T-cell (primary cell): ENCODE results near the gene STAT1. TPM values are rescaled to one million over a fixed set of nuclear protein-coding genes. Genes with fewer than 3 reads are reported as not detected.

Source experiments
- ATAC-seq, 4 experiments: fragments of 200-7000 bp in 3 of 4; fragments of 150-1000 bp in 1 of 4; cut with Tn5 transposase; replicated peaks in 1 of 4; 1 replicate in 3 of 4; 2 replicates in 1 of 4; pipeline ENCODE4 v1.10.0; 2021; ENCODE audit warnings: moderate library complexity in 3 of 4, mild to moderate bottlenecking in 2 of 4, moderate number of reproducible peaks in 1 of 4
- CTCF ChIA-PET, 2 donors: fragments of 300-600 bp; sonication (Branson Sonifier 250); formaldehyde crosslinking; loops; one replicate each; lab custom pipeline; 2022; ENCODE audit warnings: antibody characterized with exemption in 2 of 2; lab: Charles Lee
- POLR2A ChIA-PET, 2 donors: fragments of 300-600 bp; sonication (Branson Sonifier 250); formaldehyde crosslinking; loops; one replicate each; lab custom pipeline; 2022; ENCODE audit warnings: antibody characterized with exemption in 2 of 2; lab: Charles Lee
- DNase-seq, 35 experiments: peaks; one replicate each; pipeline versions ENCODE4 v3.0.0 to v3.0.0-alpha.2; 2013 to 2023
- H3K27ac ChIP-seq: one replicate; pipeline ENCODE4 v1.5.1; 2013; ENCODE audit warnings: low read length
- H3K27me3 ChIP-seq, 2 experiments: replicated peaks in 1 of 2; 1 replicate in 1 of 2; 2 replicates in 1 of 2; pipeline versions ENCODE4 v1.6.1 to v1.7.0; 2013; ENCODE audit warnings: low read length in 1 of 2, mixed read lengths in 1 of 2; ENCODE audit not compliant: control insufficient read depth in 2 of 2, insufficient read depth in 2 of 2; ENCODE audit errors: extremely low read depth in 1 of 2
- H3K36me3 ChIP-seq, 2 donors: 1 replicate in 1 of 2; 2 replicates in 1 of 2; pipeline versions ENCODE4 v1.6.1 to v1.7.0; 2013; ENCODE audit warnings: low read length in 1 of 2; ENCODE audit not compliant: control insufficient read depth in 2 of 2, insufficient read depth in 1 of 2; ENCODE audit errors: extremely low read depth in 1 of 2
- H3K4me1 ChIP-seq, 2 experiments: 1 replicate in 1 of 2; 2 replicates in 1 of 2; pipeline versions ENCODE4 v1.6.1 to v1.7.0; 2013; ENCODE audit warnings: low read length in 2 of 2, mixed read lengths in 1 of 2; ENCODE audit not compliant: insufficient read depth in 2 of 2, control insufficient read depth in 1 of 2; ENCODE audit errors: extremely low read depth in 1 of 2
- H3K4me3 ChIP-seq, 2 donors: 1 replicate in 1 of 2; 2 replicates in 1 of 2; pipeline versions ENCODE4 v1.5.1 to v1.7.0; 2013; ENCODE audit warnings: mild to moderate bottlenecking in 2 of 2, low read length in 1 of 2, moderate library complexity in 1 of 2; ENCODE audit not compliant: control insufficient read depth in 1 of 2; ENCODE audit errors: extremely low read depth in 1 of 2
- H3K9me3 ChIP-seq: 2 replicates; pipeline ENCODE4 v1.7.0; 2013
- H3K27ac Mint-ChIP-seq, 2 donors: one replicate each; pipeline ENCODE4 v1.8.0; 2020 to 2021; ENCODE audit warnings: mild to moderate bottlenecking in 2 of 2, mixed read lengths in 2 of 2
- H3K27me3 Mint-ChIP-seq, 2 donors: one replicate each; pipeline ENCODE4 v1.8.0; 2021 to 2022; ENCODE audit warnings: mixed read lengths in 2 of 2
- H3K36me3 Mint-ChIP-seq: one replicate; pipeline ENCODE4 v1.8.0; 2021; ENCODE audit warnings: mixed read lengths
- H3K4me1 Mint-ChIP-seq, 3 donors: one replicate each; pipeline ENCODE4 v1.8.0; 2020 to 2022; ENCODE audit warnings: mixed read lengths in 3 of 3, mild to moderate bottlenecking in 1 of 3
- H3K4me3 Mint-ChIP-seq, 3 donors: one replicate each; pipeline ENCODE4 v1.8.0; 2020 to 2022; ENCODE audit warnings: mild to moderate bottlenecking in 3 of 3, mixed read lengths in 3 of 3, moderate library complexity in 3 of 3
- H3K9me3 Mint-ChIP-seq, 3 donors: one replicate each; pipeline ENCODE4 v1.8.0; 2020 to 2022; ENCODE audit warnings: mixed read lengths in 3 of 3
- WGBS: methylation state at CpG from one replicate; pipeline ENCODE4 v1.1.5; 2013; ENCODE audit warnings: missing lambda C conversion rate; ENCODE audit not compliant: insufficient coverage; 5-methylcytosine and 5-hydroxymethylcytosine counted together
- total RNA-seq, 35 experiments: library from RNA in 6 of 35; stranded (reverse) in 6 of 35; fragments of 120-200 nt in 1 of 35; gene quantifications; one replicate each; pipeline versions ENCODE4 v1.2.1 to v1.2.4 and lab custom pipeline; 2013 to 2026

Gene STAT1
- total RNA-seq, 5 donors from 2014 or later (not counting 1 experiment from before 2014, with no cell fraction given), result 77.6 to 229 (median 152) TPM

DNA sequence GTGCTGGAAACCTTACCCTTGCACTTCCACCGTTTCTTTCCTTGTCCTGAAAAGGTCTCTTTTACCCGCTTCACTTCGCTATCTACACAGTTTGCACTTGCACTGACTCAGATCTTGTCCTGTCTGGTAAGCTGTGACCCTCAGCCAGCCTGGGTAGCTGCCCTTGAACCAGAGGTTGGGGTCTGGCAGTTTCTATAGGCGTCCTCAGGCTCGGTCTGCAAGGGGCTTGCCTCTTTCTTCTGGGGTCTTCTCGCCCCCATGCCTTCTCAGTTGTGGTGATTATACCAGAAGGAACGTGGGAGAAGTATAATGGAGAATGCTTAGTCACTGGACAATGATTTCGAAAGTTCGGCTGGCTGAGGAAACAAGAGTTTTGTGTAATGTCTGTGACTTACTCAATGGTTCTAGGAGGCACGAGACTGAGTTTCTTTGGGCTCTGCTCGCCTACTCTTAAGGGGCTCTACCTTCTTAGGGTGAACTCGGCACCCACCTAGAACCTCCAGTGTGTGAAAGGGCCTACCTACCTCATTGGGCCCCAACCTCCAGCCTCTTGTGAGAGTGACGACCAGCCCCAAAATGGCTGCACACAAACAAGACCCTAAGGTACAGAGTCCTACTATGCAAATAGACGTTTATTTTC lies 6.9 kb upstream of the STAT1 start:
- H3K9me3 ChIP-seq, result no peaks in the 10 kb centered on the region
- DNase-seq (peak in 1 of 35 experiments; percentile 55), ATAC-seq (peak in 3 of 4 experiments; percentile 13 to 26 (median 18))
- Mint-ChIP-seq H3K27ac (no peak overlapping the region), H3K4me1 (peaks cover 40 to 47% (median 43%) of the 10 kb centered on the region in 3 donors), H3K27me3 (no peaks in the 10 kb centered on the region), H3K9me3 (peaks cover 0 to 1% (median 0%) of the 10 kb centered on the region in 3 donors), H3K36me3 (peaks cover under 1% of the 10 kb centered on the region), H3K4me3 (no peak overlapping the region)
- H3K4me1 ChIP-seq, result peaks cover 39 to 40% of the 10 kb centered on the region in 2 experiments
- H3K4me3 ChIP-seq, result peak overlapping the region; percentile 67 to 90
- H3K36me3 ChIP-seq, result no peaks in the 10 kb centered on the region
- ChIA-PET CTCF (interaction anchor here in 1 of 2 donors (0.6 to 1.0 kb wide), 4 partner anchors 15 to 1355 kb away, joined by 3 to 5 read pairs (median 4); no protein-coding TSS in a partner anchor), POLR2A (interaction anchor here (1.1 to 1.5 kb wide), 5 partner anchors 9 to 139 kb away, joined by 3 to 6 read pairs (median 3); no protein-coding TSS in a partner anchor)
- WGBS, result 1% methylated on average over 11 of the region's 14 CpGs
- H3K27me3 ChIP-seq, result no peaks in the 10 kb centered on the region
- H3K27ac ChIP-seq, result peak overlapping the region; percentile 90

DNA sequence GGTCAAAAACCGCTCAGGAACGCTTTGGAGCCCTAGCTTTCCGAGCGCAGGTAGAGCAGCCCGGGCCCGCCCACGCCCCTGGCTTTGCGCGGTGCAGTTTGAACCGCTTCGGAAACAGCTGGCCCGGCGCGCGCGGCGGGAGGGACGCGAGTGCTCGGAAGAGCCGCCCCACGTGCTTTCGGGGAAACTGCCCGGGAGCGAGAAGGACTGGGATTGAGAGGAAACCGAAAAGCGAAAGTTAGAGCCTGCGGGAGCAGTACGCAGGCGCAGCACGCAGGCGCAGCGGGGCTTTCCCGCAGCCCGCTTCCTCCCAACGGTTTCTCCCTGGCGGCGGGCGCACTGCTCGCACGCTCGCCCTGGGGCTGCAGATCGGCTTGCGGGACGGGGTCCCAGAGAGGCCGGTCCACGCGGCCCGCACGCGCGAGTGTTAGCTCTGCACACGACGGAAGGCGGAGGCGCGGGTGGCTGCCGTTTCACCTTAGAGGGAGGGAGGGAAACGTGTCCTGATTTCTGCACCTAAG lies 6.3 kb upstream of the STAT1 start:
- Histone ChIP-seq H3K4me3 (peak overlapping the region; percentile 67 to 90), H3K4me1 (peaks cover 44 to 45% of the 10 kb centered on the region in 2 experiments), H3K9me3 (no peaks in the 10 kb centered on the region), H3K27ac (peak overlapping the region; percentile 90), H3K36me3 (no peaks in the 10 kb centered on the region), H3K27me3 (no peaks in the 10 kb centered on the region)
- ChIA-PET POLR2A (interaction anchor here (0.6 to 1.5 kb wide), 7 partner anchors 9 to 139 kb away, joined by 3 to 6 read pairs (median 3); no protein-coding TSS in a partner anchor), CTCF (interaction anchor here in 1 of 2 donors (0.6 to 1.0 kb wide), 6 partner anchors 16 to 1354 kb away, joined by 3 to 5 read pairs (median 3); no protein-coding TSS in a partner anchor)
- Mint-ChIP-seq H3K9me3 (peaks cover 0 to 2% (median 0%) of the 10 kb centered on the region in 3 donors), H3K36me3 (no peaks in the 10 kb centered on the region), H3K27ac (no peak overlapping the region), H3K27me3 (no peaks in the 10 kb centered on the region), H3K4me3 (no peak overlapping the region), H3K4me1 (peaks cover 37 to 44% (median 38%) of the 10 kb centered on the region in 3 donors)
- WGBS, result under 1% methylated on average over 54 of the region's 59 CpGs
- ATAC-seq (peak; percentile 75 to 81 (median 78)), DNase-seq (peak; percentile 73 to 99 (median 86))

DNA sequence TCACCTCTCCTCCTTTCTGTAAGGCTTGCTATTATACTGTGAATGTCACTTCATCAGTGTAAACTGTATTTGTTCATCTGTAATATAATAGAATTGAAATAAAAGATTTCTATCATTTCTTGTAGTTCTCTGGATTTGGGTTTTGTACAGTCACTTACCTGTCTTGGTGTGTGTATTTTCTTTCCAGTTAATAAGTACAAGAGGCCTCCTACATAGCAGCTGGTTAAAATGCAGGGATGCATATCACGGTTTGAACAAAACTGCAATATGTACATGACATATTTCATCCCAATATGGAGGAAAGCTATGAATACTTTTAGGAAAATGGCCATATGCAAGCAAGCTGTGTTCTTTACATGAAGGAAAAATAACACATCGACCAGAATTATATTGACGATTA lies 5.4 kb upstream of the STAT1 start:
- Histone ChIP-seq H3K27me3 (no peaks in the 10 kb centered on the region), H3K36me3 (no peaks in the 10 kb centered on the region), H3K9me3 (no peaks in the 10 kb centered on the region), H3K27ac (peak overlapping the region; percentile 52), H3K4me3 (no peak overlapping the region), H3K4me1 (peaks cover 51 to 53% of the 10 kb centered on the region in 2 experiments)
- POLR2A ChIA-PET, result interaction anchor here (0.6 to 1.5 kb wide), 7 partner anchors 8 to 141 kb away, joined by 3 to 8 read pairs (median 3); no protein-coding TSS in a partner anchor
- DNase-seq (no peak), ATAC-seq (no peak)
- H3K4me3 Mint-ChIP-seq, result peak overlapping the region in 2 of 3 donors; percentile 18 to 71
- peaks cover 0 to 2% (median 0%) of the 10 kb centered on the region in 3 donors for H3K9me3 Mint-ChIP-seq
- no CpG with 5 or more reads among the region's 3 CpGs for WGBS
- peak overlapping the region in 1 of 2 donors; percentile 87 for H3K27ac Mint-ChIP-seq
- H3K36me3 Mint-ChIP-seq, result no peaks in the 10 kb centered on the region
- CTCF ChIA-PET, result interaction anchor here in 1 of 2 donors (0.6 to 1.1 kb wide), 3 partner anchors 10 to 86 kb away, joined by 3 to 5 read pairs (median 4); no protein-coding TSS in a partner anchor
- H3K4me1 Mint-ChIP-seq, result peaks cover 30 to 35% (median 33%) of the 10 kb centered on the region in 3 donors
- no peaks in the 10 kb centered on the region for H3K27me3 Mint-ChIP-seq

DNA sequence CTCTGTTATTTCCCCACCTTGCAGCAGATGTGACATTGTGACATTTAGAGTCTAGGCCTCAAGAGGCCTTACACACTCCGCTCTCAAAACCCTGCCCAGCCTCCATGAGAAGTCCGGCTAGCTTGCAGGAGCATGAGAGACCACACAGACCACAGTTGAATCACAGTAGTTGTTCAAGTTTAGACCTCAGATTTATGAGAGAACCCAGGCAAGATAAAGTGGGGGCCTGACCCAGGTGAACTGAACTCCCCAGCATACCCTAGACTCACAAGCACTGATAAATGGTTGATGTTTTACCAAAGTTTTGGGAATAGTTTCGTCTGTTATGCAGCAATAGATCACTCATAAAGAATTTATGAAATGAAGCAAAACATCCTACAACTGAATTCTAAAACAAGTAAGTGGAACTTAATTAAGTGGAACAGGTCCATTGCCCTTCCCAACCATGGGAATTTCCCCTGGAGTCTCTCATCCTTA lies 4.7 kb upstream of the STAT1 start:
- ChIA-PET POLR2A (interaction anchor here in 1 of 2 donors (0.6 kb wide), 1 partner anchor 113 kb away, joined by 3 read pairs; no protein-coding TSS in a partner anchor), CTCF (interaction anchor here in 1 of 2 donors (1.1 kb wide), 1 partner anchor 11 kb away, joined by 4 read pairs; no protein-coding TSS in a partner anchor)
- no peak overlapping the region for H3K4me3 ChIP-seq
- Mint-ChIP-seq H3K27ac (peak overlapping the region in 1 of 2 donors; percentile 87), H3K4me3 (peak overlapping the region in 2 of 3 donors; percentile 61 to 71), H3K9me3 (peaks cover 0 to 2% (median 0%) of the 10 kb centered on the region in 3 donors), H3K4me1 (peaks cover 29 to 34% (median 33%) of the 10 kb centered on the region in 3 donors), H3K36me3 (no peaks in the 10 kb centered on the region), H3K27me3 (no peaks in the 10 kb centered on the region)
- H3K36me3 ChIP-seq, result no peaks in the 10 kb centered on the region
- no CpG with 5 or more reads among the region's 3 CpGs for WGBS
- no peak for ATAC-seq
- peak overlapping the region; percentile 52 for H3K27ac ChIP-seq
- peak in 1 of 35 experiments; percentile 26 for DNase-seq
- H3K9me3 ChIP-seq, result no peaks in the 10 kb centered on the region
- H3K4me1 ChIP-seq, result peaks cover 50 to 52% of the 10 kb centered on the region in 2 experiments
- no peaks in the 10 kb centered on the region for H3K27me3 ChIP-seq

DNA sequence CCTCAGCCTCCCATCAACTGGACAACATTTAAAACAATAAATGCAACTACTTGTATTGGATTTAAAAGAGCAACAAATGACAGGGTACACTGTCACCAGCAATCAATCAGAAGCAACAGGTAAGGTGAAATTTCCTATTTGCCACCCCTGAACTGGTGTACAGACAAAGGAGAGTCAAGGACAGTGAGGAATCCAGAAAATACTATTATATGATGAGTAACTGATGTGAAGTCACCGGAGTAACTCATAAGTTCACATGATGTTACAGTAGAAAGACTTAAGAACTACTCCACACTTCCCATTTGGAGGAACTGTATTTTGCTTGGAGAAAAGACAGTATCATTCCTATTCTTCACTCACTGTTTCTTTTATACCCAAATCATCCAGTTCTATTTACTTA lies 4.1 kb upstream of the STAT1 start:
- Histone ChIP-seq H3K27me3 (no peaks in the 10 kb centered on the region), H3K36me3 (no peaks in the 10 kb centered on the region), H3K9me3 (no peaks in the 10 kb centered on the region), H3K27ac (peak overlapping the region; percentile 52), H3K4me3 (no peak overlapping the region), H3K4me1 (peaks cover 44 to 46% of the 10 kb centered on the region in 2 experiments)
- H3K27ac Mint-ChIP-seq, result peak overlapping the region in 1 of 2 donors; percentile 87
- ChIA-PET CTCF (no interaction called here), POLR2A (no interaction called here)
- no peaks in the 10 kb centered on the region for H3K36me3 Mint-ChIP-seq
- H3K4me3 Mint-ChIP-seq, result peak overlapping the region in 1 of 3 donors; percentile 71
- H3K27me3 Mint-ChIP-seq, result no peaks in the 10 kb centered on the region
- ATAC-seq (no peak), DNase-seq (no peak)
- H3K4me1 Mint-ChIP-seq, result peaks cover 29 to 34% (median 33%) of the 10 kb centered on the region in 3 donors
- no CpG with 5 or more reads among the region's 1 CpG for WGBS
- H3K9me3 Mint-ChIP-seq, result peaks cover 0 to 2% (median 0%) of the 10 kb centered on the region in 3 donors

DNA sequence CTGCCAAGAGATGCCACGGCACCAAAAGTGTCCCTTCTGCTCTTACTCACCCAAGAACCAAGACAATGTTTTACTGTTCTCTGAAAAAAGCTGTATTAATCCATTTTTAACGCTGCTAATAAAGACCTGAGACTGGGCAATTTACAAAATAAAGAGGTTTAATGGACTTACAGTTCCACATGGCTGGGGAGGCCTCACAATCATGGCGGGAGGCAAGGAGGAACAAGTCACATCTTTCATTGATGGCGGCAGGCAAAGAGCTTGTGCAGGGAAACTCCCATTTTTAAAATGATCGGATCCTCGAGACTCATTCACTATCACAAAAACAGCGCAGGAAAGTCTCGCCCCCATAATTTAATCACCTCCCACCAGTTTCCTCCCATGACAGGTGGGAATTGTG lies 1.9 kb upstream of the STAT1 start:
- ATAC-seq (no peak), DNase-seq (no peak)
- Histone ChIP-seq H3K4me3 (no peak overlapping the region), H3K4me1 (peaks cover 32 to 45% of the 10 kb centered on the region in 2 experiments), H3K9me3 (no peaks in the 10 kb centered on the region), H3K36me3 (peaks cover 0 to 2% of the 10 kb centered on the region in 2 donors), H3K27me3 (no peaks in the 10 kb centered on the region), H3K27ac (peak overlapping the region; percentile 97)
- Mint-ChIP-seq H3K36me3 (peaks cover 5% of the 10 kb centered on the region), H3K4me1 (peaks cover 42 to 44% (median 42%) of the 10 kb centered on the region in 3 donors), H3K9me3 (peaks cover 0 to 2% (median 0%) of the 10 kb centered on the region in 3 donors), H3K27ac (no peak overlapping the region), H3K4me3 (no peak overlapping the region), H3K27me3 (no peaks in the 10 kb centered on the region)
- ChIA-PET POLR2A (no interaction called here), CTCF (no interaction called here)
- WGBS, result 100% methylated on average over 3 of the region's 8 CpGs
